HepG2 (cell line): Measurements from ENCODE around the gene INF2. TPM values are rescaled to one million over a fixed set of nuclear protein-coding genes. Genes with fewer than 3 reads are reported as not detected.
A peak's percentile ranks its signal among the peaks of the same experiment; 100 is the strongest.

Source experiments
- GABPB1 ChIP-seq: IDR thresholded peaks from 2 replicates; pipeline ENCODE4 v1.6.1; 2016; ENCODE audit warnings: mild to moderate bottlenecking, missing genetic modification reagents, moderate library complexity, missing compliant biosample characterization
- NR1H2 ChIP-seq: sonication (generic); formaldehyde crosslinking; IDR thresholded peaks from 2 replicates; pipeline ENCODE4 v1.8.1; 2022; ENCODE audit warnings: low read depth, missing genetic modification reagents, borderline replicate concordance
- RAD51 ChIP-seq: fragments of 450-650 bp; IDR thresholded peaks from 2 replicates; pipeline ENCODE4 v1.6.1; 2016; ENCODE audit warnings: borderline replicate concordance
- SKIL ChIP-seq: sonication (generic); formaldehyde crosslinking; IDR thresholded peaks from 2 replicates; pipeline ENCODE4 v1.8.0; 2022; ENCODE audit warnings: missing genetic modification reagents, mild to moderate bottlenecking, moderate library complexity, borderline replicate concordance
- SRY ChIP-seq: sonication (generic); formaldehyde crosslinking; IDR thresholded peaks from 2 replicates; pipeline ENCODE4 v1.8.0; 2022; ENCODE audit warnings: mild to moderate bottlenecking, missing genetic modification reagents
- ZBTB33 ChIP-seq: sonication (generic); formaldehyde crosslinking; IDR thresholded peaks from 2 replicates; pipeline ENCODE4 v1.4.0; 2020; ENCODE audit warnings: missing genetic modification reagents
- ZC3H13 ChIP-seq: sonication (generic); formaldehyde crosslinking; IDR thresholded peaks from 2 replicates; pipeline ENCODE4 v1.8.1; 2023; ENCODE audit warnings: mild to moderate bottlenecking, missing genetic modification reagents, moderate library complexity
- ZNF142 ChIP-seq: sonication (generic); formaldehyde crosslinking; IDR thresholded peaks from 2 replicates; pipeline ENCODE4 v1.4.0; 2020; ENCODE audit warnings: missing genetic modification reagents
- ZNF44 ChIP-seq: sonication (generic); formaldehyde crosslinking; IDR thresholded peaks from 2 replicates; pipeline ENCODE4 v1.5.1; 2020; ENCODE audit warnings: mild to moderate bottlenecking, missing genetic modification reagents
- ZNF691 ChIP-seq: sonication (generic); formaldehyde crosslinking; IDR thresholded peaks from 2 replicates; pipeline ENCODE4 v1.4.0; 2020; ENCODE audit warnings: missing genetic modification reagents, low read depth, mild to moderate bottlenecking, borderline replicate concordance
- polyA plus RNA-seq, 8 experiments: library from polyadenylated mRNA; depleted of rRNA in 3 of 8; stranded (reverse) in 7 of 8; unstranded in 1 of 8; fragments of >200 nt; fragmentation: Illumina TruSeq in 4 of 8; extraction: Trizol in 4 of 8; gene quantifications; 2 replicates each; pipeline versions ENCODE4 v1.2.1 to v1.2.3, GENCODE V29; 2011 to 2016; ENCODE audit warnings: low read depth in 4 of 8, missing spikeins in 1 of 8, mixed read lengths in 1 of 8; ENCODE audit not compliant: insufficient read depth in 1 of 8
- total RNA-seq, 5 experiments: library from RNA; depleted of rRNA; stranded (reverse); fragments of >200 nt; fragmentation: Illumina TruSeq; extraction: Trizol; gene quantifications; 2 replicates each; pipeline ENCODE4 v1.2.3, GENCODE V29; 2016; ENCODE audit warnings: low read depth in 1 of 5

The INF2 gene
- total and polyA plus RNA-seq, 2 of the 13 experiments (the other 11 are each of a cell fraction or from before 2014, with no cell fraction given) = 16.4 to 26.4 TPM

- no peak for TF ChIP-seq ZNF142
- TF ChIP-seq ZBTB33 (CRISPR knock-in tag) = 0 out of 2 replicates have a peak, but pooled peaks have one; percentile 53
- no peak for TF ChIP-seq SRY (CRISPR knock-in tag)
- TF ChIP-seq GABPB1 (CRISPR knock-in tag) = 0 out of 2 replicates have a peak, but pooled peaks have one; percentile 18
- TF ChIP-seq SKIL (CRISPR knock-in tag) = no peak
- TF ChIP-seq ZNF691 = no peak
- TF ChIP-seq RAD51 = no peak
- TF ChIP-seq NR1H2 (CRISPR knock-in tag) = no peak
- TF ChIP-seq ZC3H13 (CRISPR knock-in tag) = peak; percentile 90
- TF ChIP-seq ZNF44 (CRISPR knock-in tag) = no peak
Observed at GRCh38 chr14:104757681-104758392, 68.4 kb downstream of the INF2 start (continued).
